GM15510 (cell line): Measurements from ENCODE around the gene SLC7A6OS.

Experiments used
- POLR2A ChIP-seq: IDR thresholded peaks from 3 replicates; pipeline ENCODE4 v1.6.1; 2011; ENCODE audit warnings: borderline replicate concordance; ENCODE audit not compliant: insufficient read length; ENCODE audit errors: extremely low read depth

Gene SLC7A6OS

DNA sequence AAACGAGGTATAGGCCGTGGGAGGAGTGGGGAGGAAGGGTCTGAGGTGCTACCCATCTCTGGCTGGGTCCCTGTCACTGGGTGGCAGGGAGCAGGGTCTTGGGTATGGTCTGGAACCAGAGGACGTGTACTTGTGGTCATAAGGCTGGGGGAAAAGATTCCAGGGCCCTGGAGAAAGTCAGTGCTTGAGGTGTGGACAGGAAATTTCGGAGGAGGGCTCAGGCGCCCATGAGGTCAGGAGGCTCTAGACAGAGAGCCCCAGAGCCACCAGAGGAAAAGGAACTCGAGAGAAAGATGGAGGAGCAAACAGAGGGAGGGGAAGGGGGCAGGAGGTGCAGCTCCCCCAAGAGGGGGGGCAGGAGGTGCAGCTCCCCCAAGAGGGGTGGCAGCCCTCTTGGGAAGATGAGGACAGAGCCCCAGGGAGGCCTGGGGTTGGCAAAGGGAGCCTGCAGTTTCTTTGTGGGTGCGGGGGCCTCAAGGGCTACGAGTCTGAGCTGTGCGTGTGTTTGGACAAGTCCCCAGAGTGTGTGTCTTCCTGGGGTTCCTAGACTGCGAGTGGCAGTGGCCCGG is 47.1 kb downstream of the SLC7A6OS start:
- no peak for TF ChIP-seq POLR2A

DNA sequence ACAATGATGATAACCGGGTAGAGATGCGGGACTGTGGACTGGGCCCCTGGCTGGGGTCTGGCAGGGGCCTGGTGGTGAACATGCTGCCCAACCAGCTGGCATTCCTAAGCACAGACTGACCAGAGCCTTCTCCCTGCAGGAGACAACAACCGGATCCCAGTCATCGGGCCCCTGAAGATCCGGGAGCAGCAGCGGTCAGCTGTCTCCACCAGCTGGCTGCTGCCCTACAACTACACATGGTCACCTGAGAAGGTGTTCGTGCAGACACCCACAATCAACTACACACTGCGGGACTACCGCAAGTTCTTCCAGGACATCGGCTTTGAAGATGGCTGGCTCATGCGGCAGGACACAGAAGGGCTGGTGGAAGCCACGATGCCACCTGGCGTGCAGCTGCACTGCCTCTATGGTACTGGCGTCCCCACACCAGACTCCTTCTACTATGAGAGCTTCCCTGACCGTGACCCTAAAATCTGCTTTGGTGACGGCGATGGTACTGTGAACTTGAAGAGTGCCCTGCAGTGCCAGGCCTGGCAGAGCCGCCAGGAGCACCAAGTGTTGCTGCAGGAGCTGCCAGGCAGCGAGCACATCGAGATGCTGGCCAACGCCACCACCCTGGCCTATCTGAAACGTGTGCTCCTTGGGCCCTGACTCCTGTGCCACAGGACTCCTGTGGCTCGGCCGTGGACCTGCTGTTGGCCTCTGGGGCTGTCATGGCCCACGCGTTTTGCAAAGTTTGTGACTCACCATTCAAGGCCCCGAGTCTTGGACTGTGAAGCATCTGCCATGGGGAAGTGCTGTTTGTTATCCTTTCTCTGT is 51.5 kb downstream of the SLC7A6OS start:
- TF ChIP-seq POLR2A, result no peak

DNA sequence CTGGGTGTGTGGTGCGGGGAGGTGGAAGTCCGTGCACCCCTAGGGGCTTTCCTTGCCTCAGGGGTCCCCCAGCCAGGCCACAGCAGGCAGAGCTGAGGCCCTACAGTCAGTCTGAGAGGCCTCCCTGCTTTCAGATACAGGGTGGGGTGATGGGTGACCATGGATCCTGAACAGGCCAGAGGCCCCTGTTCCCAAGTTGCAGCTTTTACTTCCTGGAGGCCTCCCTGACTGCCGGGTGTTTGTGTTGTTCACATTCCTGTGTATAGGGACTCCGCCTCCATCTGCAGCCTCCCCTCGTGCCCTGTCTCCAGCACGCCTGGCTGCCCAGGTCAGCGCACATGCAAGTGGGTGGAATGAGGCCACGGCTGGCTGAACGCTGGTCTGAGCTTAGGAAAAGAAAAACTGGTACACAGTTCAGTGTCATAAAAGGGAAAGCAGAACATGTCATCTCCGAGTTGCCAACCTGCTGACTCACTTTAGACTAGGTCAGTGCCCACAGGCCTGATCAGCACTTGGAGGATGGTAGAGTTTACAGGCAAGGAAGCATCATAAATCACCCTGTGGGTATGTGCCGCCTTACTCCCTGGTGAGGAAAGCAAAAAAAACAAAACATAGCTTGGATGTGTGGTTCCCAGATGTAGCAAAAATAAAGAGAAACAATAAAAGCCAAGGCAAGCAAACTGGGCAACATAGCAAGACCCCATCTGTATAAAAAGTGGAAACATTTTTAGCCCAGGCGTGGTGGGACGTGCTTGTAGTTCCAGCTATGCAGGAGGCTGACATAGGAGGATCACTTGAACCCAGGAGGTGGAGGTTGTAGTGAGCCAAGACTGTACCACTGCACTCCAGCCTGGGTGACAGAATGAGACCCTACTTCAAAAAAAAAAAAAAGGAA is 52.6 kb downstream of the SLC7A6OS start:
- no peak for TF ChIP-seq POLR2A

DNA sequence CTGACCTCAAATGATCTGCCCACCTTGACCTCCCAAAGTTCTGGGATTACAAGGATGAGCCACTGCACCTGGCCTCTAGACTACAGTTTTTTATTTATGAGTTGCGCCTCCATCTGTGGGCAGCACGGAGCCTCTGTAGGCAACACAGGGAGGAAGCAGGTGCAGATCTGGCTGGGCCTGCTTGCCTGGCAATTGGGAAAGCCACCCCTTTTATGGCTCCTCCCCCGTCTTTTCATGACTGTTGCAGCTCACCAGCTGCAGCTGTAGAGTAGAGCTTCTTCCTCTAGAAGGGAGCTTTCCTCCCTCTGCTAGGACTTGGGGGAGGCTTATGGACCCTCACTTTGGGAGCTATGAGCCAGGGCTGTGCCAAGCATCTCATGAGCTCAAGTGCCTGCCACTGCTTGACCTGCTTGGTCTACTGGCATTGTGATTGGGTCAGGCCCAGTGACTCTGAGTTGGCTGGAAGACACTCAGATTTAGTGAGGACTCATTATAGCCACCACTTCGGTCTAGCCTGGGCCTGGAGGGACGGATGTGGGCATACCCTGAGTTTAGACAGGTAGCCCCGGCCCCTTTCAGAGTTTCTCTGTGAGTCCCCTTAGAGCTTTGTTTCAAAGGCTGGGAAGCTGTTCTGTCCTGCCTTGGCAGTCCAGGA is 53.4 kb downstream of the SLC7A6OS start:
- TF ChIP-seq POLR2A, result no peak

DNA sequence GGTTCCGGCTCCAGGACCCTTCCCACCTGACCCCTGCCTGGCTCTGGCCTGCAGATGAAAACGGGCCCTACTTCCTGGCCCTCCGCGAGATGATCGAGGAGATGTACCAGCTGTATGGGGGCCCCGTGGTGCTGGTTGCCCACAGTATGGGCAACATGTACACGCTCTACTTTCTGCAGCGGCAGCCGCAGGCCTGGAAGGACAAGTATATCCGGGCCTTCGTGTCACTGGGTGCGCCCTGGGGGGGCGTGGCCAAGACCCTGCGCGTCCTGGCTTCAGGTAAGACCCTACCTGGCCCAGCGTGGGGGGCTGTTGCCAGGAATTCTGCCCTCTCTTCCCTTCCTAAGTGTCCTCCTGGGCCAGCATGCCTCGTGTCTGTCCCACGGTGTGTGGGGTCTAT is 55.0 kb downstream of the SLC7A6OS start:
- no peak for TF ChIP-seq POLR2A

DNA sequence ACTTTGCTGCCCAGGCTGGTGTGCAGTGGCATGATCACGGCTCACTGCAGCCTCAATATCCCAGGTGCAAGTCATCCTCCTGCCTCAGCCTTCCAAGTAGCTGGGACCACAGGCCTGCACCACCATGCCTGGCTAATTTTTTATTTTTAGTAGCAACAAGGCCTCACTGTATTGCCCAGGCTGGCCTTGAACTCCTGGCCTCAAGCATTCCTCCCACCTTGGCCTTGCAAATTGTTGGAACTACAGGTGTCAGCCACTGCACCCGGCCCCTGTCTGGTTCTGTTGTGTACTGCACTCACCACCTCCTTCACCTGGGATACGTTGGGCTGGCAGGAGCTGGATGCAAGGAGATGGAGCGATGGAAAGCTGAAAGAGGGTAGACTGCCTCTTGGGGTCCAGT is 57.0 kb downstream of the SLC7A6OS start:
- no peak for TF ChIP-seq POLR2A

DNA sequence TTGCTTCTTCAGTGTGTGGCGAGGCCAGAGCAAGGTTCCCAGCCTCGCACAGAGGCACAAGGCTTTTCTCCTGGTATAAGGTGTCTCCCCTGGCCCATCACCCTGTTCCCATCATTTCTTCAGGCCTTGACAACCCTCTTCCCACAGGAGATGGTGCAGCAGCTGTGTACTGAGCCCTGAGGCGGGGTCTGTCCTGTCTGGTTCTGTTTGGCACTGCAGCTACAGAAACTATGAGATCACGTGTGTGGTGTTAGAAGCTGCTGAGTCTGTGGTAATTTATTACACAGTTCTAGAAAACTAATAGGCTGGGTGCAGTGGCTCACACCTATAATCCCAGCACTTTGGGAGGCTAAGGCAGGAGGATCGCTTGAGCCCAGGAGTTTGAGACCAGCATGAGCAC is 58.4 kb downstream of the SLC7A6OS start:
- TF ChIP-seq POLR2A, result no peak

DNA sequence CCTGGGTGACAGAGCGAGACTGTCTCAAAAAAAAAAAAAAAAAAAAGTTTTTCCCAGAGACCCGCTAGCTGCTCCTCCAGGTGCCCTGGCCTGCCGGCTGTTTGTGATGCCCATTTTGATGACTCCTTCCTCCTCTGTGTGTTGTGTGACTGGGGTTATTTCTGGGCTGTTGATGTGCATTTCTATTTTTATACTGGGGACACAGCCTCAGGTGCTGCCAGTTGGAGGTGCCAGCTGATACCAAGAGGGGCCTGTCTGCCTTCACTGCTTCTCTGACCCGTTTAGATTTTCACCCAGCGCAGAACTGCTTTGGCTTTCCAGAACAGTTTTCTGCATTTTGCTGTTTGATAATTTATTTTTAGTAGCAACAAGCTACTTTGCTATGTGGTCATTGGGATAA is 58.9 kb downstream of the SLC7A6OS start:
- no peak for TF ChIP-seq POLR2A

DNA sequence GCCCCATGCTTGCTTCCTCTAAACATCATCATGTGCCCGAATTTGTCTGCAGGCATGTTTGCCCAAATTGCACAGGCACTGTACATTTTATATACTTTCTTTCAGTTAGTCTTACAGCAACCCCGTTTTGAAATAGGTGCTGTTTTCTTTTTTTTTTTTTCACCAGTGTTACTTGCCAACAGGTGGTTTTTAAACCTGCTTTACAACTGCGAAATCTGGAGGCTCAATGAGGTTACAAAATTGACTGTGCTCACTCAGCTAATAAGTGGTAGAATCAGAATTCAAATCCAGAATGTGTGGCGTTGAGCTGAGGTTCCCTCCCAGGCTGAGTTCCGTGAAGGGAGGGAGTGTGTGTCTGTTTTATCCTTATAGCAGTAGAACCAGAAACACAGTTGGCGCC is 59.8 kb downstream of the SLC7A6OS start:
- no peak for TF ChIP-seq POLR2A

DNA sequence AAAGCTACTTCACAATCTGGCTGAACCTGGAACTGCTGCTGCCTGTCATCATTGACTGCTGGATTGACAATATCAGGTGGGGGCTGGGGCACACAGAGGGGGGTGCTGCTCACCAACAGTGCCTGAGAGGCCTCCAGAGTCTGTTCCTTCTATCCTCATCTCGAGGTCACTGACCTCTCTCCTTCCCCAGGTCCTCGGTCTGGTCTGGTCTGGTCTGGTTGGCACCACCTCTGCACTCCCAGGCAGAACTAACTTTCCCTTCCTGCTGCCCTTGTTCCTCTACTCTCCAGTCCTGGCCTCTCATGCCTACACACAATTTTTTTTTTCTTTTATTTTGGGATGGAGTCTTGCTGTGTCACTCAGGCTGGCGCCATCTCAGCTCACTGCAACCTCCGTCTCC is 61.4 kb downstream of the SLC7A6OS start:
- TF ChIP-seq POLR2A, result no peak
